OCI-LY1 (cell line): ENCODE data around the gene CEP112.

Experiments used
- CTCF ChIP-seq: fragments of 200-600 bp; sonication (generic), shearing (Covaris generic); IDR thresholded peaks from 2 replicates; pipeline ENCODE4 v1.5.1; 2017; ENCODE audit warnings: mild to moderate bottlenecking, antibody characterized with exemption, low read length, moderate library complexity, mixed read lengths
- EZH2 ChIP-seq: fragments of 200-600 bp; sonication (generic), shearing (Covaris generic); IDR thresholded peaks from 2 replicates; pipeline ENCODE4 v1.8.0; 2017; ENCODE audit warnings: borderline replicate concordance, mixed run types, mild to moderate bottlenecking, antibody characterized with exemption, low read length, moderate library complexity, mixed read lengths

GRCh38 chr17:66040402-66040801 lies 151.5 kb downstream of the CEP112 start:
- TF ChIP-seq CTCF (0 out of 2 replicates have a peak, but pooled peaks have one; percentile 8), EZH2 (no peak)
